SU-DHL-6 (cell line): ENCODE data around the gene DNAJB7.

Experiments
- H2AFZ ChIP-seq: fragments of 200-600 bp; sonication (generic); 2 replicates; pipeline ENCODE4 v1.6.1; 2014; ENCODE audit warnings: low read depth, mild to moderate bottlenecking, moderate library complexity, mixed read lengths, antibody characterized with exemption, low read length; ENCODE audit not compliant: severe bottlenecking
- H3F3A ChIP-seq: fragments of 200-600 bp; shearing (Covaris generic); 2 replicates; pipeline ENCODE4 v1.6.0; 2016; ENCODE audit warnings: antibody characterized with exemption, mild to moderate bottlenecking; ENCODE audit not compliant: insufficient read depth
- H3K27ac ChIP-seq: fragments of 200-600 bp; sonication (generic); 2 replicates; pipeline ENCODE4 v1.5.1; 2016; ENCODE audit warnings: low read depth, mild to moderate bottlenecking, low read length, moderate library complexity, mixed read lengths
- H3K27me3 ChIP-seq: fragments of 200-600 bp; sonication (generic), shearing (Covaris generic); 2 replicates; pipeline ENCODE4 v1.6.0; 2014; ENCODE audit warnings: mild to moderate bottlenecking, low read length
- H3K36me3 ChIP-seq: fragments of 200-600 bp; sonication (generic); 2 replicates; pipeline ENCODE4 v1.6.1; 2014; ENCODE audit warnings: mild to moderate bottlenecking, low read length, mixed read lengths
- H3K4me2 ChIP-seq: fragments of 300-600, 200-600 bp; shearing (Covaris generic), sonication (generic); 2 replicates; pipeline ENCODE4 v1.6.0; 2014; ENCODE audit warnings: low read length, low read depth, mild to moderate bottlenecking; ENCODE audit not compliant: poor library complexity, severe bottlenecking
- H3K4me3 ChIP-seq: fragments of 200-600 bp; sonication (generic); 2 replicates; pipeline ENCODE4 v1.5.1; 2014; ENCODE audit warnings: antibody characterized with exemption, low read length, mild to moderate bottlenecking, mixed read lengths; ENCODE audit not compliant: insufficient read depth, poor library complexity, severe bottlenecking
- H3K79me2 ChIP-seq: fragments of 200-600 bp; sonication (generic); 2 replicates; pipeline ENCODE4 v1.6.1; 2014; ENCODE audit warnings: mild to moderate bottlenecking, low read length, moderate library complexity; ENCODE audit not compliant: insufficient read depth
- H3K9ac ChIP-seq: fragments of 200-600 bp; sonication (generic); 2 replicates; pipeline ENCODE4 v1.7.0; 2014; ENCODE audit warnings: mild to moderate bottlenecking, low read length
- H3K9me2 ChIP-seq: fragments of 200-600 bp; sonication (generic); replicated peaks from 2 replicates; pipeline ENCODE4 v1.6.1; 2014; ENCODE audit warnings: low read length; ENCODE audit not compliant: insufficient read depth
- H3K9me3 ChIP-seq: fragments of 200-600 bp; sonication (generic); 2 replicates; pipeline ENCODE4 v1.6.1; 2014; ENCODE audit warnings: low read length, mixed read lengths; ENCODE audit not compliant: insufficient read depth
- H4K20me1 ChIP-seq: fragments of 200-600 bp; sonication (generic); 2 replicates; pipeline ENCODE4 v1.6.1; 2014; ENCODE audit warnings: low read depth, mild to moderate bottlenecking, antibody characterized with exemption, low read length, moderate library complexity, mixed read lengths
- CTCF ChIP-seq: fragments of 200-600 bp; sonication (generic); IDR thresholded peaks from one replicate; pipeline ENCODE4 v1.5.1; 2017; ENCODE audit warnings: antibody characterized with exemption, mild to moderate bottlenecking, low read length, moderate library complexity; ENCODE audit not compliant: insufficient read depth, poor library complexity, severe bottlenecking
- EZH2phosphoT487 ChIP-seq: fragments of 200-600 bp; sonication (generic), shearing (Covaris generic); conservative IDR thresholded peaks from 2 replicates; pipeline ENCODE4 v1.6.1; 2018; ENCODE audit warnings: mild to moderate bottlenecking, antibody characterized with exemption, low read length, moderate library complexity, mixed read lengths

DNAJB7 gene

GRCh38 chr22:40818192-40818746, 43.6 kb downstream of the DNAJB7 start:
- TF ChIP-seq CTCF (no peak), EZH2phosphoT487 (no peak)
- H3K4me2 ChIP-seq, result peak overlapping the region; percentile 84
- H3F3A ChIP-seq, result peaks cover 23% of the 10 kb centered on the region
- H3K9ac ChIP-seq, result peak overlapping the region; percentile 87
- peaks cover 17% of the 10 kb centered on the region for H3K36me3 ChIP-seq
- peak overlapping the region; percentile 96 for H3K4me3 ChIP-seq
- H3K27me3 ChIP-seq, result no peaks in the 10 kb centered on the region
- H2AFZ ChIP-seq, result peak overlapping the region; percentile 89
- H3K9me3 ChIP-seq, result no peaks in the 10 kb centered on the region
- H4K20me1 ChIP-seq, result no peaks in the 10 kb centered on the region
- no peaks in the 10 kb centered on the region for H3K9me2 ChIP-seq
- peaks cover 56% of the 10 kb centered on the region for H3K79me2 ChIP-seq
- peak overlapping the region; percentile 64 for H3K27ac ChIP-seq

- Histone ChIP-seq H3F3A (peaks cover 17% of the 10 kb centered on the region), H4K20me1 (no peaks in the 10 kb centered on the region), H3K27me3 (no peaks in the 10 kb centered on the region), H3K36me3 (peaks cover 20% of the 10 kb centered on the region), H3K4me3 (peak overlapping the region; percentile 96), H3K27ac (peak overlapping the region; percentile 64), H3K79me2 (peaks cover 62% of the 10 kb centered on the region), H3K9ac (peak overlapping the region; percentile 87), H3K9me3 (no peaks in the 10 kb centered on the region), H2AFZ (no peak overlapping the region), H3K9me2 (no peaks in the 10 kb centered on the region), H3K4me2 (peak overlapping the region; percentile 84)
- TF ChIP-seq CTCF, result no peak
- TF ChIP-seq EZH2phosphoT487, result no peak
These were observed 44.2 kb downstream of the DNAJB7 start for GRCh38 chr22:40817737-40818136.

DNA sequence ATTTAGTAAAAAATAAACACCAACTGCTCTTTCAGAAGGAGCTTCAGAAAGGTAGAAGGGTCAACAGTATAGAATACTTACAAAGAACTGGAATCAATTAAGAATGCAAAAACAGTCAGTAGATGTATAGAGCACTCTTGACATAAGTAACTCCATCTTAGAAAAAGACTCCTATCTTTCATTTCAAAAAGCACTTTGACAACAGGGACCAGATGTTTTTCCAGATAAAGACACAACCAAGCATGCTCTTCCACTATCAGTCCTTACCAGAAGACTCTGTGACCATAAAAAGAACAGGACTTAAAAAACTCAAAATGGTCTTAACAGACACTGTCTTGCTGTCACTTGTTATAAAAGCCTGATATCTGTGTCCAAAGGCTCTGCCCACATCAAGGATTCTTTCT, 48.0 kb downstream of the DNAJB7 start:
- Histone ChIP-seq H2AFZ (no peak overlapping the region), H3K36me3 (peaks cover 20% of the 10 kb centered on the region), H3K4me2 (peak overlapping the region; percentile 13), H3F3A (peaks cover 3% of the 10 kb centered on the region; the same call in 1 of the 2 replicates), H3K27me3 (no peaks in the 10 kb centered on the region), H3K4me3 (no peak overlapping the region), H3K9me2 (no peaks in the 10 kb centered on the region), H4K20me1 (peaks cover 6% of the 10 kb centered on the region; the same call in 1 of the 2 replicates), H3K9ac (no peak overlapping the region), H3K9me3 (no peaks in the 10 kb centered on the region), H3K27ac (peak overlapping the region; percentile 59), H3K79me2 (peaks cover 98% of the 10 kb centered on the region)
- TF ChIP-seq EZH2phosphoT487 (no peak), CTCF (no peak)
